ENCODE results near the gene SPR. TPM values are rescaled to one million over a fixed set of nuclear protein-coding genes. Genes with fewer than 3 reads are reported as not detected.

The SPR gene
- total and polyA plus RNA-seq, 11 donors, result 24.3 to 64.7 (median 39.4) TPM

DNA sequence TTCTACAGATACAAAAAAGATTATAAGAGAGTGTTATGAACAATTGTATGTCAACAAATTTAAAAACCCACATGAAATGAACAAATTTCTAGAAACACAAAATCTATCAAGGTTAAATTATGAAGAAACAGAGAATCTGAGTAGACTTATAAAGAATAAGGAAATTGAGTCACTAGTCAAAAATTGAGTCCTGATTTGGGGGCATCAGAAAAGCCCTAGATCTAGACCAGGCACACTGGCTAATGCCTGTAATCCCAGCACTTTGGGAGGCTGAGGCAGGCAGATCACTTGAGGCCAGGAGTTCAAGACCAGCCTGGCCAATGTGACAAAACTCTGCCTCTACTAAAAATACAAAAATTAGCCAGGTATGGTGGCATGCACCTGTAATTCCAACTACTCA lies 15.3 kb upstream of the SPR start:
- Histone ChIP-seq H3K9me3 (peaks cover 0 to 6% (median 0%) of the 10 kb centered on the region in 12 donors), H3K36me3 (no peaks in the 10 kb centered on the region), H3K27me3 (peaks cover 0 to 4% (median 0%) of the 10 kb centered on the region in 9 donors), H3K4me3 (no peak overlapping the region), H3K4me1 (no peaks in the 10 kb centered on the region), H3K27ac (no peak overlapping the region)
- no peak for DNase-seq
- intact Hi-C loops (cut with DNase I), result no loop called here
- TF ChIP-seq, protein P1, sequence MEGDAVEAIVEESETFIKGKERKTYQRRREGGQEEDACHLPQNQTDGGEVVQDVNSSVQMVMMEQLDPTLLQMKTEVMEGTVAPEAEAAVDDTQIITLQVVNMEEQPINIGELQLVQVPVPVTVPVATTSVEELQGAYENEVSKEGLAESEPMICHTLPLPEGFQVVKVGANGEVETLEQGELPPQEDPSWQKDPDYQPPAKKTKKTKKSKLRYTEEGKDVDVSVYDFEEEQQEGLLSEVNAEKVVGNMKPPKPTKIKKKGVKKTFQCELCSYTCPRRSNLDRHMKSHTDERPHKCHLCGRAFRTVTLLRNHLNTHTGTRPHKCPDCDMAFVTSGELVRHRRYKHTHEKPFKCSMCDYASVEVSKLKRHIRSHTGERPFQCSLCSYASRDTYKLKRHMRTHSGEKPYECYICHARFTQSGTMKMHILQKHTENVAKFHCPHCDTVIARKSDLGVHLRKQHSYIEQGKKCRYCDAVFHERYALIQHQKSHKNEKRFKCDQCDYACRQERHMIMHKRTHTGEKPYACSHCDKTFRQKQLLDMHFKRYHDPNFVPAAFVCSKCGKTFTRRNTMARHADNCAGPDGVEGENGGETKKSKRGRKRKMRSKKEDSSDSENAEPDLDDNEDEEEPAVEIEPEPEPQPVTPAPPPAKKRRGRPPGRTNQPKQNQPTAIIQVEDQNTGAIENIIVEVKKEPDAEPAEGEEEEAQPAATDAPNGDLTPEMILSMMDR (IDR thresholded peaks at IDR 0.05), result no peak
- TF ChIP-seq POLR2A (IDR thresholded peaks at IDR 0.05), result no peak
- no peak for ATAC-seq

- Histone ChIP-seq H3K27me3 (peaks cover 0 to 28% (median 0%) of the 10 kb centered on the region in 9 donors), H3K4me3 (no peak overlapping the region), H3K27ac (no peak overlapping the region), H3K4me1 (peaks cover 4 to 21% (median 12%) of the 10 kb centered on the region in 12 donors), H3K9me3 (no peaks in the 10 kb centered on the region), H3K36me3 (no peaks in the 10 kb centered on the region)
- ATAC-seq, result no peak
- 6 to 13% (median 11%) methylated on average over 4 of the region's 4 CpGs for WGBS, 4 donors
- TF ChIP-seq POLR2A (IDR thresholded peaks at IDR 0.05), result no peak
- intact Hi-C loops (cut with DNase I), result no loop called here
- peak in 2 of 5 donors; percentile 50 to 55 for DNase-seq
Measured at GRCh38 chr2:72883356-72883962, 3.7 kb upstream of the SPR start.

GRCh38 chr2:72886505-72887031 lies 640 bp upstream of the SPR start:
- Histone ChIP-seq H3K27me3 (peaks cover 0 to 23% (median 0%) of the 10 kb centered on the region in 9 donors), H3K36me3 (peaks cover 0 to 12% (median 4%) of the 10 kb centered on the region in 9 donors), H3K4me3 (peak overlapping the region; percentile 58 to 87 (median 70)), H3K9me3 (no peaks in the 10 kb centered on the region), H3K4me1 (peaks cover 6 to 38% (median 21%) of the 10 kb centered on the region in 12 donors), H3K27ac (peak overlapping the region in 11 of 12 donors; percentile 84 to 96 (median 93))
- no peak for DNase-seq
- 48 to 60% (median 57%) methylated on average over 7 of the region's 7 CpGs for WGBS, 4 donors
- TF ChIP-seq POLR2A (IDR thresholded peaks at IDR 0.05), result no peak
- TF ChIP-seq, protein P1 (IDR thresholded peaks at IDR 0.05), result no peak
- no peak for ATAC-seq
- intact Hi-C loops (cut with DNase I), result no loop called here

DNA sequence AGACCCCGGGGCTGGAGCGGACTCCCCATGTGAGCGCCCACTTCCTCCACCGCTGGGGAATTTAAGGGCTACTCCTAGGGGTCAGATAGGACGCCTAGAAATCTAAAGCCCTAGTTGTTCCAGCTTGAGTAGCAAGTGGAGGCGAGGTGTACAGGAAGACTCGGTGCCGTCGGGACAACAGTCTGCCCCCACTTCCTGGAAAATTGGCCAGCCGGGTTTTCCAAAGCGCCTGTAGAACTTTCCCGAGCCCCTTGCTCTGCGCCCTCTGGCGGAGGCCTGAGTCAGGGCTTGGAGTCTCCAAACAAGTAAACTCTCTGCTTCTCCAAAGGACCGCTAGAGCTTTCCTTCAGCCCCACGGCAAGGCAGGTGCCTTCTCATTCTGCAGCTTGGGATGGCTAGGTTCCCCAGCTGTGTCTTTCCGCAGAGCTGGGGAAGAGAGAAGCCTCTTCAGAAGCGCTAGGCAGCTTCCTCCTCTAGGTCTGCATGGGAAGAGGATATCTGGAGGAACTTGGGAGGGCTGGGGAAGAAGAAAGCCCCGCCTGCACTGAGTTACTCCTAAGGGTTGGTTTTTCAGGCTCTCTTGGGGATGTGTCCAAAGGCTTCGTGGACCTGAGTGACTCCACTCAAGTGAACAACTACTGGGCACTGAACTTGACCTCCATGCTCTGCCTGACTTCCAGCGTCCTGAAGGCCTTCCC lies 681 bp downstream of the SPR start:
- WGBS, 4 donors, result 9 to 12% (median 10%) methylated on average over 14 to 21 of the region's 21 CpGs
- H3K27me3 ChIP-seq, result peaks cover 0 to 23% (median 0%) of the 10 kb centered on the region in 9 donors
- peaks cover 6 to 38% (median 21%) of the 10 kb centered on the region in 12 donors for H3K4me1 ChIP-seq
- TF ChIP-seq, protein P1 (IDR thresholded peaks at IDR 0.05), result peak; percentile 83 to 96 (median 90)
- TF ChIP-seq POLR2A (IDR thresholded peaks at IDR 0.05), result no peak
- peaks cover 0 to 19% (median 9%) of the 10 kb centered on the region in 9 donors for H3K36me3 ChIP-seq
- peak; percentile 90 to 94 (median 92) for DNase-seq
- intact Hi-C loops (cut with DNase I), result no loop called here
- H3K4me3 ChIP-seq, result peak overlapping the region; percentile 58 to 87 (median 70)
- no peaks in the 10 kb centered on the region for H3K9me3 ChIP-seq
- peak overlapping the region; percentile 59 to 96 (median 92) for H3K27ac ChIP-seq
- ATAC-seq, result peak; percentile 49 to 80 (median 72)

Measured in heart left ventricle (tissue), 16 donors.